GM23338 (cell line): ENCODE data around the gene DDX50. TPM values are rescaled to one million over a fixed set of nuclear protein-coding genes. Genes with fewer than 3 reads are reported as not detected.

Experiments used
- CREB1 ChIP-seq: fragments of 250-450 bp; sonication (Bioruptor Pico); IDR thresholded peaks from 2 replicates; pipeline ENCODE4 v1.5.0; 2020; ENCODE audit warnings: low read depth, mild to moderate bottlenecking, moderate library complexity
- CTCF ChIP-seq, 2 experiments: fragments of 200-600 bp in 1 of 2; sonication (generic) in 1 of 2; conservative IDR thresholded peaks; 2 replicates each; pipeline versions ENCODE4 v1.5.1 to v1.6.1; 2016 to 2017; ENCODE audit warnings: antibody characterized with exemption in 2 of 2, low read depth in 2 of 2, mild to moderate bottlenecking in 2 of 2, moderate library complexity in 1 of 2
- JUNB ChIP-seq: IDR thresholded peaks from one replicate; pipeline ENCODE4 v1.6.1; 2016; ENCODE audit warnings: antibody characterized with exemption; ENCODE audit not compliant: unreplicated experiment
- NANOG ChIP-seq: IDR thresholded peaks from 2 replicates; pipeline ENCODE4 v1.6.1; 2016; ENCODE audit warnings: antibody characterized with exemption, borderline replicate concordance
- ZNF331 ChIP-seq: fragments of 250-450 bp; sonication (Bioruptor Pico); IDR thresholded peaks from 2 replicates; pipeline ENCODE4 v1.5.0; 2020; ENCODE audit warnings: low read depth, mild to moderate bottlenecking, moderate library complexity
- ZNF462 ChIP-seq: fragments of 250-450 bp; sonication (Bioruptor Pico); IDR thresholded peaks from 2 replicates; pipeline ENCODE4 v1.5.0; 2020; ENCODE audit warnings: mild to moderate bottlenecking, moderate library complexity
- polyA plus RNA-seq: library from polyadenylated mRNA; unstranded; fragments of >200 nt; fragmentation: Nextera tagmentation; extraction: Ambion mirVana; gene quantifications from 2 replicates; pipeline ENCODE4 v1.2.1, GENCODE V29; 2016
- total RNA-seq: library from RNA; depleted of rRNA; stranded (reverse); fragments of >200 nt; shearing (Covaris generic); gene quantifications from 2 replicates; pipeline ENCODE4 v1.2.3, GENCODE V29; 2014
- TF ChIP-seq, protein P1 (sequence below): IDR thresholded peaks from one replicate; pipeline ENCODE4 v1.6.1; 2018; ENCODE audit warnings: antibody characterized with exemption; ENCODE audit not compliant: unreplicated experiment

The DDX50 gene
- total and polyA plus RNA-seq, 2 experiments from 2014 or later, result 37.2 TPM

DNA sequence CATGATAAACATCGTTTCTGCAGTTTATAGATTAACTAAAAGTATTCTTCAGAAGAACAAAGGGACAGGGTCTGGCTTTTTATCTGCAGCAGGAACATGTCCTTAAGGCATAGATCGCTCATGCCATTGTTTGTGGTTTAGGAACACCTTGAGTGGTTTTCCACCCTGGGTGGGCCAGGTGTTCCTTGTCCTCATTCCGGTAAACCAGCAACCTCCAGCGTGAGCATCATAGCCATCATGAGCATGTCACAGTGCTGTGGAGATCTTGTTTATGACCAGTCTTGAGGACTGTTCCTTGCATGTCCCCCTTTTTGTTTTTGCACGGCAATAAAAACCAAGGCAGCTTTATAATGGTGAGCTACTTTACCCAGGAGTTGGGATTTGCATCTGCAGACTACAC, 39.9 kb upstream of the DDX50 start (continued):
- TF ChIP-seq ZNF462 (no peak), CTCF (conservative IDR thresholded peaks at IDR 0.05; ENCODE audit: low read depth in 2 of 2) (no peak), CREB1 (no peak), ZNF331 (no peak), NANOG (no peak), JUNB (no peak)
- TF ChIP-seq, protein P1, sequence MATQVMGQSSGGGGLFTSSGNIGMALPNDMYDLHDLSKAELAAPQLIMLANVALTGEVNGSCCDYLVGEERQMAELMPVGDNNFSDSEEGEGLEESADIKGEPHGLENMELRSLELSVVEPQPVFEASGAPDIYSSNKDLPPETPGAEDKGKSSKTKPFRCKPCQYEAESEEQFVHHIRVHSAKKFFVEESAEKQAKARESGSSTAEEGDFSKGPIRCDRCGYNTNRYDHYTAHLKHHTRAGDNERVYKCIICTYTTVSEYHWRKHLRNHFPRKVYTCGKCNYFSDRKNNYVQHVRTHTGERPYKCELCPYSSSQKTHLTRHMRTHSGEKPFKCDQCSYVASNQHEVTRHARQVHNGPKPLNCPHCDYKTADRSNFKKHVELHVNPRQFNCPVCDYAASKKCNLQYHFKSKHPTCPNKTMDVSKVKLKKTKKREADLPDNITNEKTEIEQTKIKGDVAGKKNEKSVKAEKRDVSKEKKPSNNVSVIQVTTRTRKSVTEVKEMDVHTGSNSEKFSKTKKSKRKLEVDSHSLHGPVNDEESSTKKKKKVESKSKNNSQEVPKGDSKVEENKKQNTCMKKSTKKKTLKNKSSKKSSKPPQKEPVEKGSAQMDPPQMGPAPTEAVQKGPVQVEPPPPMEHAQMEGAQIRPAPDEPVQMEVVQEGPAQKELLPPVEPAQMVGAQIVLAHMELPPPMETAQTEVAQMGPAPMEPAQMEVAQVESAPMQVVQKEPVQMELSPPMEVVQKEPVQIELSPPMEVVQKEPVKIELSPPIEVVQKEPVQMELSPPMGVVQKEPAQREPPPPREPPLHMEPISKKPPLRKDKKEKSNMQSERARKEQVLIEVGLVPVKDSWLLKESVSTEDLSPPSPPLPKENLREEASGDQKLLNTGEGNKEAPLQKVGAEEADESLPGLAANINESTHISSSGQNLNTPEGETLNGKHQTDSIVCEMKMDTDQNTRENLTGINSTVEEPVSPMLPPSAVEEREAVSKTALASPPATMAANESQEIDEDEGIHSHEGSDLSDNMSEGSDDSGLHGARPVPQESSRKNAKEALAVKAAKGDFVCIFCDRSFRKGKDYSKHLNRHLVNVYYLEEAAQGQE, result no peak
